GM12872 (cell line): ENCODE data around the gene MYH9.

Experiments used
- CTCF ChIP-seq: IDR thresholded peaks from 3 replicates; pipeline ENCODE4 v1.5.1; 2011; ENCODE audit warnings: low read depth, mild to moderate bottlenecking, low read length, moderate library complexity; ENCODE audit not compliant: insufficient read depth

MYH9 gene

GRCh38 chr22:36387959-36388726 lies at the start of gene MYH9:
TSS of gene MYH9 (minus strand) at chr22:36387967. CDS start at chr22:36349236, 38,731 bp downstream.
- TF ChIP-seq CTCF: no peak

GRCh38 chr22:36435516-36436415 lies 48.0 kb upstream of the MYH9 start:
- peak; percentile 24; the same call in 1 of the 3 replicates for TF ChIP-seq CTCF

- no peak for TF ChIP-seq CTCF
Observed at GRCh38 chr22:36433318-36434231, 45.8 kb upstream of the MYH9 start.

GRCh38 chr22:36432592-36433317 lies 45.0 kb upstream of the MYH9 start:
- no peak for TF ChIP-seq CTCF

- TF ChIP-seq CTCF: no peak
Observed at GRCh38 chr22:36431977-36432376, 44.2 kb upstream of the MYH9 start.

- no peak for TF ChIP-seq CTCF
Observed at GRCh38 chr22:36430863-36431262, 43.1 kb upstream of the MYH9 start.
